Glutamatergic neuron (in vitro differentiated cells): ENCODE results near the gene VPS33B. TPM values are rescaled to one million over a fixed set of nuclear protein-coding genes. Genes with fewer than 3 reads are reported as not detected.
A peak's percentile ranks its signal among the peaks of the same experiment; 100 is the strongest.

Experiments used
- DNase-seq: peaks from one replicate; pipeline ENCODE4 v3.0.0; 2022
- H3K27ac Mint-ChIP-seq: one replicate; pipeline ENCODE4 v1.8.0; 2020; ENCODE audit warnings: mild to moderate bottlenecking, mixed read lengths, inconsistent platforms; ENCODE audit not compliant: unreplicated experiment
- H3K27me3 Mint-ChIP-seq: one replicate; pipeline ENCODE4 v1.8.0; 2020; ENCODE audit warnings: mild to moderate bottlenecking, moderate library complexity, mixed read lengths, inconsistent platforms; ENCODE audit not compliant: unreplicated experiment
- H3K36me3 Mint-ChIP-seq: one replicate; pipeline ENCODE4 v1.8.0; 2020; ENCODE audit warnings: mild to moderate bottlenecking, mixed read lengths, inconsistent platforms; ENCODE audit not compliant: unreplicated experiment
- H3K4me1 Mint-ChIP-seq: one replicate; pipeline ENCODE4 v1.8.0; 2020; ENCODE audit warnings: mild to moderate bottlenecking, low read depth, mixed read lengths, inconsistent platforms; ENCODE audit not compliant: unreplicated experiment
- H3K4me3 Mint-ChIP-seq: one replicate; pipeline ENCODE4 v1.8.0; 2020; ENCODE audit warnings: mild to moderate bottlenecking, mixed read lengths, inconsistent platforms; ENCODE audit not compliant: unreplicated experiment
- H3K9me3 Mint-ChIP-seq: one replicate; pipeline ENCODE4 v1.8.0; 2020; ENCODE audit warnings: mild to moderate bottlenecking, moderate library complexity, mixed read lengths, inconsistent platforms; ENCODE audit not compliant: unreplicated experiment
- total RNA-seq: library from RNA; stranded (reverse); fragmentation: NEBNext Ultra II Directional; extraction: Animal tissue kit (Norgen Biotek cat#: 25700); gene quantifications from one replicate; pipeline ENCODE4 v1.2.1, GENCODE V29; 2021; ENCODE audit not compliant: unreplicated experiment
- TF ChIP-seq, protein P1 (sequence below): fragments of 200-600 bp; sonication (generic); IDR thresholded peaks from one replicate; pipeline ENCODE4 v1.5.0; 2021; ENCODE audit not compliant: partially characterized antibody, unreplicated experiment

The VPS33B gene
- total RNA-seq, 1 donor from 2014 or later: 31.7 TPM

DNA sequence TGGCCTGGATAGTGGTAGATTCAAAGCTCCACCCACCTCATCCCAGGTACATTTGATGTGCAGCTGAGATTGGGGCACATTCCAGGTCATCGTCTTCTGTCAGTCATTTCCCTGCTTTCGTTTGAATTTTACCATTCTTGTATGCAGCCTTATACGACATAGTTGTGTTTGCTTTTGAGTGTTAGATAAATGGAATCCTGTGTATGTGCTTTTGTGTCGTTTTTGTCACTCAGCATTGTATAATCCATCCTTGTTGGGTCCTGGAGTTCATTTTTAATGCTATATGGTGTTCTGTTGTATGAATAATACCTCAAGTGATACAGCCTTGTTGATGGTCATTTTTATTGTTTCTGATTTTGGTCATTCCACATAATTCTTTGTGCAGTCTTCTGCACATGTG is 60.4 kb downstream of the VPS33B start:
- Mint-ChIP-seq H3K36me3 (no peaks in the 10 kb centered on the region), H3K9me3 (peaks cover 3% of the 10 kb centered on the region), H3K4me3 (no peak overlapping the region), H3K4me1 (no peaks in the 10 kb centered on the region), H3K27me3 (peaks cover 5% of the 10 kb centered on the region), H3K27ac (no peak overlapping the region)
- TF ChIP-seq, protein P1, sequence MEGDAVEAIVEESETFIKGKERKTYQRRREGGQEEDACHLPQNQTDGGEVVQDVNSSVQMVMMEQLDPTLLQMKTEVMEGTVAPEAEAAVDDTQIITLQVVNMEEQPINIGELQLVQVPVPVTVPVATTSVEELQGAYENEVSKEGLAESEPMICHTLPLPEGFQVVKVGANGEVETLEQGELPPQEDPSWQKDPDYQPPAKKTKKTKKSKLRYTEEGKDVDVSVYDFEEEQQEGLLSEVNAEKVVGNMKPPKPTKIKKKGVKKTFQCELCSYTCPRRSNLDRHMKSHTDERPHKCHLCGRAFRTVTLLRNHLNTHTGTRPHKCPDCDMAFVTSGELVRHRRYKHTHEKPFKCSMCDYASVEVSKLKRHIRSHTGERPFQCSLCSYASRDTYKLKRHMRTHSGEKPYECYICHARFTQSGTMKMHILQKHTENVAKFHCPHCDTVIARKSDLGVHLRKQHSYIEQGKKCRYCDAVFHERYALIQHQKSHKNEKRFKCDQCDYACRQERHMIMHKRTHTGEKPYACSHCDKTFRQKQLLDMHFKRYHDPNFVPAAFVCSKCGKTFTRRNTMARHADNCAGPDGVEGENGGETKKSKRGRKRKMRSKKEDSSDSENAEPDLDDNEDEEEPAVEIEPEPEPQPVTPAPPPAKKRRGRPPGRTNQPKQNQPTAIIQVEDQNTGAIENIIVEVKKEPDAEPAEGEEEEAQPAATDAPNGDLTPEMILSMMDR: no peak
- no peak for DNase-seq

DNA sequence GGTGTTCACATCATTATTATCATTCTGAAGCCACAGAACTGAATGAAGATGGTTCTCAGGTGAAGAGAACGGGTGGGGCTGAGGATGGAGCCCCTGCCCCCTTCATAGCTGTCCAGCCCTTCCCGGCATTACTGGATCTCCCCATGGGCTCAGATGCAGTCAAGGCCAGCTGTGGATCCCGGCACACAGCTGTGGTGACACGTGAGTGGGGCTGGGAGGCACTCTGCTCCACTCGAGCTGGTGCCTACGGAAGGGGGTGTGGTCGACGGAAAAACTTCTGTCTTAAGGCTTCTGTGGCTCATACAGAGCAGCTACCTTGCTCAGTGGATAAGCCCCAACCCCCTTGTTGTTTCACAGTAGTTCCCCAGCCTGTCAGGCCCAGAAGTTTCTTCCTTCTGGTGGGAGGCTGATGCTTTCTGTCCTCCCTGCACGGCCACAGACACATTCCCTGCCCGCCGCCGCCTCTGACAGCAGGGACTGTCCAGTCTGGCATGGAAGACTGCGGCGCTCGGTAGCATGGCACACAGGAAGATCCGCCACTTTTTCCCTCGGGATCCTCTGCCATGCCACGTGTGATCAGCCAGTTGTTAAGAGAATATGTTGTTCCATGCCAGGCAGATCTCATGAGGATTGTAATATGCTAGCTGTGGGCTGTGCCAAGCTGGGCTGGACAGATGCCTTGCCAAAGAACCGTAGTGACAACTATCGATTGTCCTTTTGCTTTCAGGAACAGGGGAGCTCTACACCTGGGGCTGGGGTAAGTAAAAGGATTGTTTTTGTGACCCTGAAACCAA is 61.9 kb downstream of the VPS33B start:
- TF ChIP-seq, protein P1: no peak
- Mint-ChIP-seq H3K27ac (no peak overlapping the region), H3K4me3 (no peak overlapping the region), H3K4me1 (peaks cover 3% of the 10 kb centered on the region), H3K9me3 (peaks cover 3% of the 10 kb centered on the region), H3K36me3 (no peaks in the 10 kb centered on the region), H3K27me3 (peaks cover 7% of the 10 kb centered on the region)
- no peak for DNase-seq

DNA sequence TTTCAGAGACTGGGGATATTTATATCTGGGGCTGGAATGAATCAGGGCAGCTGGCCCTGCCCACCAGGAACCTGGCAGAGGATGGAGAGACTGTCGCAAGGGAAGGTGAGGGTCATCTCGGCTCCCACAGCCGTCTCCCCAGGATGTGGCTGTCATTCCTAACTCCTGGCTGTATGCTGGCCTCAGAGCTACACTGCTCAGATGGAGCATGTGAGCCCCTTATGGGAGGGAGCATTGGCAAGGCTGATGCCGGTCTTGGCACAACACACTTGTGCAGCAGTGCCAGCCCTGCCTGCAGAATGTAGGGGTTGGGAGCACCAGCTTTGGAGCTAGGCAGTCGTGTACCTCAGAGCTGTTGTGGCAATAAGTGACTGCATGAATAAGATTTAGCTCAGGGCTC is 62.5 kb downstream of the VPS33B start:
- Mint-ChIP-seq H3K27me3 (peaks cover 7% of the 10 kb centered on the region), H3K4me3 (no peak overlapping the region), H3K36me3 (no peaks in the 10 kb centered on the region), H3K4me1 (peaks cover 3% of the 10 kb centered on the region), H3K9me3 (peaks cover 3% of the 10 kb centered on the region), H3K27ac (no peak overlapping the region)
- TF ChIP-seq, protein P1: no peak
- DNase-seq: no peak

DNA sequence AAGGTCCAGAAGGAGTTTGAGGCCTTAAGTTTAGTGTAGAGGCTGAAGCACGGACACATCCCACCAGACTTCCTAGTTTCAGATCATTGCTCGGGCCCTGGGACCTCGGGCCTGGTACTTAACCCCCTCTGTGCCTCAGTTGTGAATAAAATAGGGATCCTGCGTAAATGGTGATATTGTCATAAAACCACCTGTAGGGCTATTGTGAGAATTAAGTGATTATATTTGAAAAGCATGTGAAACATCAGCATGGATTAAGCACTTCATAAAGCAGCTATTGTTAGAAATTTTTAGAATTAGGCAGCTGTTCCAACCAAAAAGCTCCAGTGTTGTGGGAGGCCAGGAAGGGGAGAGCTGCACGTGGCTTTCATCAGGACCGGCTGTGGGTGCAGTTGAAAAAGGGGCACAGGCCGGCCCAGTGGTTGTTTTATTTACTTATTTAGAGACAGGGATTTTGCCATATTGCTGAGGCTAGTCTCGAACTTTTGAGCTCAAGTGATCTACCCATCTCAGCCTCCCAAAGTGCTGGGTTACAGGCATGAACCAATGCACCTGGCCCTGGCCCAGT is 63.3 kb downstream of the VPS33B start:
- H3K4me3 Mint-ChIP-seq: no peak overlapping the region
- TF ChIP-seq, protein P1: no peak
- H3K36me3 Mint-ChIP-seq: no peaks in the 10 kb centered on the region
- H3K9me3 Mint-ChIP-seq: peaks cover 3% of the 10 kb centered on the region
- H3K27me3 Mint-ChIP-seq: peaks cover 7% of the 10 kb centered on the region
- DNase-seq: no peak
- peaks cover 3% of the 10 kb centered on the region for H3K4me1 Mint-ChIP-seq
- no peak overlapping the region for H3K27ac Mint-ChIP-seq

DNA sequence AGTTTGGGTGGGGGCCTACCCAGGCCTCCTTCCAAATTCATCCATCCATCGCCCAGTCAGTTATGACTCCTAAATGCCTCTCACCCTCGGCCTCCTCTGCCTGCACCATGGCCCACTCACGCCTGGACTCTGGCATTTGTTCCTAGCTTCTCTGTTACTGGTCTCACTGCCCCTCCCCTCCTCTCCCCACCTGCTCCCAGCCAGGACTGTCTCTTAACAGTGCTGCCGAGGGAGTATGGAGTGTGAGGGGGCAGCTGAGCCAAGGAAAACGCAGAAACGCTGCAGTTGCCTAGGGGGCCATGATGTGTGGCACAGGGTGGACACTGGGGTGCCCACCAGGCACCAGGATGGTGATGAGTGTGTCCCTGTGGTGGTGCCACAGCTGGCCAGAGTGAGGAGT is 64.6 kb downstream of the VPS33B start:
- Mint-ChIP-seq H3K36me3 (no peaks in the 10 kb centered on the region), H3K27me3 (peaks cover 9% of the 10 kb centered on the region), H3K27ac (no peak overlapping the region), H3K9me3 (peaks cover 6% of the 10 kb centered on the region), H3K4me3 (peak overlapping the region; percentile 88), H3K4me1 (peaks cover 3% of the 10 kb centered on the region)
- DNase-seq: no peak
- TF ChIP-seq, protein P1: no peak
